Esophagus squamous epithelium (tissue), 4 donors: ENCODE data around the gene HOPX.

Source experiments
- CTCF ChIP-seq, 6 experiments: fragments of 450-650 bp in 4 of 6; fragments of 200-600 bp in 2 of 6; sonication (generic) in 2 of 6; IDR thresholded peaks; one replicate each; pipeline ENCODE4 v1.5.1; 2016 to 2019; ENCODE audit warnings: antibody characterized with exemption in 6 of 6, mild to moderate bottlenecking in 4 of 6, moderate library complexity in 4 of 6
- POLR2A ChIP-seq, 4 donors: fragments of 450-650 bp; IDR thresholded peaks; one replicate each; pipeline ENCODE4 v1.6.1; 2017; ENCODE audit warnings: antibody characterized with exemption in 4 of 4, mild to moderate bottlenecking in 4 of 4, moderate library complexity in 3 of 4

DNA sequence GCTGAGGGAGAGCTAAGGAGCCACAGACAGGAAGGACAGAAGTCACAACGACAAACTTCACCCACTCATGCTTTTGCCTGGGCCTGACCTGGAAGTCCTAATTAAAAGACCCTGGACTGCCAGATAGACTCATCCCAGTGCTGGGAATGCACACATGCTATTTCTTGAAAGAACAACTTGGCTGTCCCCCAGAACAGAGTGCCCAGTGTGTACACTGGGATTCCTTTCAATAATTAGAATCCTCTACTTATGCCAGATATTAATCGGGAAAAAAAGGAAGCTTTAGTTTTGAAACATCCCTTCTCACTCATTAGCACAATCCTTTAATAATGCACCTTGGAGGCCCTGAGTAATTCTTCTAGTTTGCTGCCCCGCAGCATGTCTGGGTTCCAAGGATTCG, 3.4 kb downstream of the HOPX start:
- TF ChIP-seq CTCF (IDR thresholded peaks at IDR 0.05) (no peak), POLR2A (IDR thresholded peaks at IDR 0.05) (no peak)
